Measurements from ENCODE around the gene APPBP2. TPM values are rescaled to one million over a fixed set of nuclear protein-coding genes. Genes with fewer than 3 reads are reported as not detected.

Gene APPBP2
- polyA plus RNA-seq, 1 of the 3 experiments (the other 2 are of a cell fraction): 7.6 TPM

GRCh38 chr17:60542071-60542470, 16.0 kb upstream of the APPBP2 start (continued):
- TF ChIP-seq RCOR1 (IDR thresholded peaks at IDR 0.05; ENCODE audit: low read length): no peak
- no peak for TF ChIP-seq CHD2 (IDR thresholded peaks at IDR 0.05; ENCODE audit: low read length, partially characterized antibody)
- TF ChIP-seq SMC3 (IDR thresholded peaks at IDR 0.05; ENCODE audit: low read depth, low read length): no peak
- TF ChIP-seq NRF1 (IDR thresholded peaks at IDR 0.05; ENCODE audit: low read depth, low read length): no peak

GRCh38 chr17:60540460-60540859, 14.4 kb upstream of the APPBP2 start:
- Histone ChIP-seq H4K20me1 (ENCODE audit: insufficient read depth) (no peaks in the 10 kb centered on the region), H3K9ac (no peak overlapping the region), H3K27me3 (ENCODE audit: insufficient read depth) (no peaks in the 10 kb centered on the region), H3K4me3 (ENCODE audit: low read depth in 2 of 2, low read length in 1 of 2) (no peak overlapping the region), H3K27ac (ENCODE audit: low read depth in 2 of 2, low read length in 1 of 2) (no peak overlapping the region), H3K9me3 (no peaks in the 10 kb centered on the region), H3K79me2 (ENCODE audit: insufficient read depth) (no peaks in the 10 kb centered on the region), H3K4me1 (ENCODE audit: control insufficient read depth in 1 of 2, insufficient read depth in 2 of 2, low read depth in 1 of 2, low read length in 1 of 2) (peaks cover 0 to 4% of the 10 kb centered on the region in 2 experiments; a peak in 1 of 4 replicates), H3K36me3 (replicated peaks in 1 of 2; ENCODE audit: control insufficient read depth in 1 of 2, insufficient read depth in 2 of 2, low read length in 1 of 2) (no peaks in the 10 kb centered on the region), H3K9me2 (no peaks in the 10 kb centered on the region), H3K4me2 (no peak overlapping the region), H3F3A (replicated peaks; ENCODE audit: insufficient read depth) (peaks cover 9% of the 10 kb centered on the region), H2AFZ (ENCODE audit: low read depth) (no peak overlapping the region)
- POLR2A ChIA-PET: no interaction called here
- TF ChIP-seq CHD2 (IDR thresholded peaks at IDR 0.05; ENCODE audit: low read length, partially characterized antibody) (no peak), CTCF (IDR thresholded peaks at IDR 0.05) (no peak), GABPA (IDR thresholded peaks at IDR 0.05; ENCODE audit: low read depth) (no peak), RXRA (IDR thresholded peaks at IDR 0.05; ENCODE audit: borderline replicate concordance, low read depth) (no peak), ZBTB33 (IDR thresholded peaks at IDR 0.05; ENCODE audit: borderline replicate concordance, low read depth) (no peak), PBX3 (IDR thresholded peaks at IDR 0.05) (no peak), IRF3 (IDR thresholded peaks at IDR 0.05; ENCODE audit: low read depth, low read length) (no peak), MXI1 (IDR thresholded peaks at IDR 0.05; ENCODE audit: low read depth, low read length) (no peak), USF1 (IDR thresholded peaks at IDR 0.05; ENCODE audit: borderline replicate concordance, low read depth) (no peak), MAX (IDR thresholded peaks at IDR 0.05; ENCODE audit: low read depth) (no peak), YY1 (IDR thresholded peaks at IDR 0.05; ENCODE audit: low read depth) (no peak), TCF12 (IDR thresholded peaks at IDR 0.05) (no peak), NFIC (IDR thresholded peaks at IDR 0.05; ENCODE audit: borderline replicate concordance) (no peak), SMC3 (IDR thresholded peaks at IDR 0.05; ENCODE audit: low read depth, low read length) (no peak), TEAD4 (IDR thresholded peaks at IDR 0.05; ENCODE audit: borderline replicate concordance, insufficient read depth) (no peak), FOXM1 (IDR thresholded peaks at IDR 0.05; ENCODE audit: low read depth) (no peak), FOXJ3 (CRISPR knock-in tag; IDR thresholded peaks at IDR 0.05) (no peak), RFX5 (IDR thresholded peaks at IDR 0.05; ENCODE audit: low read length) (no peak), EZH2phosphoT487 (IDR thresholded peaks at IDR 0.05; ENCODE audit: borderline replicate concordance, low read depth) (no peak), RAD21 (IDR thresholded peaks at IDR 0.05; ENCODE audit: low read length) (no peak)
- DNase-seq: no peak
- 88% methylated on average over 1 of the region's 1 CpG for WGBS (ENCODE audit: low lambda C conversion rate)
- CTCF ChIA-PET: interaction anchor here (0.9 to 1.3 kb wide), 3 partner anchors 16 to 30 kb away, joined by 3 to 6 read pairs (median 6); no protein-coding TSS in a partner anchor
